NCI-H82 treated with DMSO at 0.1 percent for 48 hours (cell line): Measurements from ENCODE around the gene KLC1.
A peak's percentile ranks its signal among the peaks of the same experiment; 100 is the strongest.

Experiments used
- DNase-seq: peaks from one replicate; lab custom pipeline; 2025; ENCODE audit not compliant: unreplicated experiment; lab: John Stamatoyannopoulos, UW

KLC1 gene

DNA sequence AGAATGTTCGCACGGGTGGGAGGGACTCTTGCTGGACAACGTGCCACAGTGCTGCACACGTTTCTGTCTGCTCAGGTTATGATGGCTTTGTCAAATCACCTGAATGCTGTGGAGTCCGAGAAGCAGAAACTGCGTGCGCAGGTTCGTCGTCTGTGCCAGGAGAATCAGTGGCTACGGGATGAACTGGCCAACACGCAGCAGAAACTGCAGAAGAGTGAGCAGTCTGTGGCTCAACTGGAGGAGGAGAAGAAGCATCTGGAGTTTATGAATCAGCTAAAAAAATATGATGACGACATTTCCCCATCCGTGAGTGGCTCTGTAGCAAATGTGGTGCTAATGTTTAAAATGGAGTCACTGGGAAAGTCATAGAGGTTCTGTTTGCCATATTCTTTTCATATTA is 28.5 kb downstream of the KLC1 start:
- no peak for DNase-seq

DNA sequence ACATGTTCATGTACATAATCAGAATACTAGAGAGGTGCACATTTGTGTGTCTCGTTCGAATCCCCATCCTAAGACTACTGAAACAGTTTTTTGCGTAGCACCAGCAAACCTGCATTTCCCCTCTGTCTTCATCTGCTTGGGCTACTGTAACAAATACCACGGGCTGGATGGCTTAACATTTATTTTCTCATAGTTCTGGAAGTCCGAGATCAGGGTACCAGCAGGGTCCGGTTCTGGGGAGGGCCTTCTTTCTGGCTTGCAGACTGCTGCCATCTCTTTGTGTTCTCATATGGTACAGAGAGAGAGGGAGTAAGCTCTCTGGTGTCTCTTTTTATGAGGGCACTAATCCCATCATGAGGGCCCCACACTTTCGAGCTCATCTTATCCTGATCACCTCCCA is 30.6 kb downstream of the KLC1 start:
- DNase-seq, result no peak

DNA sequence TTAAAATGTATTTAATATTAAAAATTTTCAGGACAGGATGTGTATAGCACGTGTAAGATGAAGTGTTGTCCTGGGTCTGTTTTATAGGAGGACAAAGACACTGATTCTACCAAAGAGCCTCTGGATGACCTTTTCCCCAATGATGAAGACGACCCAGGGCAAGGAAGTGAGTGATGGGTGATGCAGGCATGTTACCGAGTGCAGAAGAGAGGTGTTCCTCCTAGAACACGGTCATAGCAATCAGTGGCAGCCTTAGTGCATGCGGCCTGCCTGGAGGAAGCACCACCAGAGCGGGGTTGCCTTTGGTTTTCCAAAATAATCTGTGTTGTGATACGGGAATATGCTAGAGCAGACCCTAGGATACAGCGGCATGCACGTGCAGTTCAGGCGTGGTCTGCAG is 33.0 kb downstream of the KLC1 start:
- no peak for DNase-seq

DNA sequence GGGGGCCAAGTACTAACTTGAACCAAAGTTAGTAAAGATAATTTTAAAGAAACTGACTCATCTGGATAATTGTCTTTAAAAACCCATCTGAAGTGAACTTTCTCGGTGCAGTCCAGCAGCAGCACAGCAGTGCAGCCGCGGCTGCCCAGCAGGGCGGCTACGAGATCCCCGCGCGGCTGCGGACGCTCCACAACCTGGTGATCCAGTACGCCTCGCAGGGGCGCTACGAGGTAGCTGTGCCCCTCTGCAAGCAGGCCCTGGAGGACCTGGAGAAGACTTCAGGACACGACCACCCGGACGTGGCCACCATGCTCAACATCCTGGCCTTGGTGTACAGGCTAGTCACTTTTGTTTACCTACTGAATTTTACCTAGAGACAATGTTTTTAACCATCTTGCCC is 33.6 kb downstream of the KLC1 start:
- no peak for DNase-seq

DNA sequence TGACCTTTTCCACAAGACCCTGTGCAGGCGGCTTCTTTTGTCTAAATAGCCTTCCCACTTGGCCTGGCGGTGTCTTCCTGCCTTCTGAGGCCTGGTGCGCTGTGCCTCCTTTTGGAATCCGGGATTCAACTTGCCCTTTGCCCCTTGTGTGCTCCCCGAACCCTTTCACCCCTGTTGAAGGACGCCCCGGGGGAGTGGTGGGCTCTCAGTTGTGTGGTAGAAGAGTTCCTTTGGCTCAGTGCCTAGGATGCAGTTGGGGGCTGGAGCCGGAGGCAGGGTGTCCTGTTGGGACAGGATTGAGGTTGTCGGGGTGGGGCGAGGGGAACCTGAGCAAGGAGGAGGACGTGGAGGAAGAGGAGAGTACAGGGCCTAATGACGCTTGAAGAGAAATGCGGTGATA is 34.5 kb downstream of the KLC1 start:
- DNase-seq, result no peak

DNA sequence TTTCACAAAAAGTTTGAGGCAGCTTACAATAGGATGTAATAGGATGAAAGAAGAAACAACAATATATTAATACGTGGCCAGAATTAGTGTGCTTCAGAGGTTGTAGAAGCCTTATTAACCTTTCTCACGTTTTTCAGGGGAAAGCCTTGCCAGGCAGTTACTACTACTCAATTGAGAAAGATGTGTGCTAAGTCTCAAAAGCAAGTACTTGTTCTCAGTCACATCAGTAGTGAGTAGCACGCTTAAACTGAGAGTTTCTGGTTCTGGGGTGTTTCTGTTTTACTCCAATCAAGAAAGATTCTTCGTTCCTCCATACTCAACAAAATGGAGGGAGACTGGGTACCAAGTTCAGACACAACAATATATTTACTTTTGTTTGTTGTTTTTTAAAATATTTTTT is 38.7 kb downstream of the KLC1 start:
- DNase-seq, result no peak

DNA sequence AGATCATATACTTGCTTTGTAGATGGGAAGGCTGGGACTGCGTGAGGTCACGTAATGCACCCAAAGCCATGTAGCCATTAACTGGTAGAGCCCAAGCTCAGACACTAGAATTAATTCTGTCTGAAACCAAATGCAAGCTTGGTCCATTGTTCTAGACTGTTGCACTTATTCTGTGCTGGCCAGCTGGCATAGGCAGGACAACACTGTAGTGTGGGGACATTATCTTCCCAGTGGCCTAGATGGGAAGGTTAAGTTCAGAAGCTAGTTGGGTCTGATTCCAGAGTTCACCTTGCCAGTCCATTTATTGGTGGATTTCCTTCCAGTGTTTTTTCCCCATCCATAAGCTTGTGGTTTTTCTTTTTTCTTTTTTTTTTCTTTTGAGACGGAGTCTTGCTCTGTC is 39.1 kb downstream of the KLC1 start:
- no peak for DNase-seq

DNA sequence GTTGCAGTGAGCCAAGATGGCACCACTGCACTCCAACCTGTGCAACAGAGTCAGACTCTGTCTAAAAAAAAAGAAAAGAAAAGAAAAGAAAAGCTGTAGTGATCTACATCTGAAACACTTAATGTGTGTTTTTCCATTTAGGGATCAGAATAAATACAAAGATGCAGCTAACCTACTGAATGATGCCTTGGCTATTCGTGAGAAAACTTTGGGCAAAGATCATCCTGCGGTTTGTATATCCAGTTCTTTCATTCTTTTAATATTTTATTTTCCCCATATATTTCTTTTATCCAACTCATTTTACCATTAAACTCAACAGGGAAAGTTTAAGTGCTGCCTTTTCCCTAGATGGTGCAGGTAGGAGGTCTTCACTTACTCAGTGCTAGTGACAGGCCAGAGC is 40.4 kb downstream of the KLC1 start:
- no peak for DNase-seq

DNA sequence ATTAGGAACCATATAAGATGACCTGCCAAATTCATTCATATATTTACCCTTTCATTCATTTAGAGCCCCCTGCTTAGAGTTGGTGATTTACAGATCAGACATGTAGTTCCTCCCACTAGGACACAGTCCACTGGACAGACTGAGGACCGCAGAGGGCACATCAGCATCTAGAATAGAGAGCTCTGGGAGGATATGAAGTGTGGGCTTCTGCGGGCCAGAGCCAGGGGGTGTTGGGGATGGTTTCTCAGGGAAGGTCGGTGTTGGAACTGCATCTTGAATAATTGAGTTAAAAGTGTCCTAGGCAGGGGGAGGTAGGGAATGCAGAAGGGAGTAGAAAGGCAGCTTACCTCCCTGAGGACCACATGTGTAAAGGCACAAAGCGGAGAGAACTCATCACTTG is 42.9 kb downstream of the KLC1 start:
- no peak for DNase-seq

DNA sequence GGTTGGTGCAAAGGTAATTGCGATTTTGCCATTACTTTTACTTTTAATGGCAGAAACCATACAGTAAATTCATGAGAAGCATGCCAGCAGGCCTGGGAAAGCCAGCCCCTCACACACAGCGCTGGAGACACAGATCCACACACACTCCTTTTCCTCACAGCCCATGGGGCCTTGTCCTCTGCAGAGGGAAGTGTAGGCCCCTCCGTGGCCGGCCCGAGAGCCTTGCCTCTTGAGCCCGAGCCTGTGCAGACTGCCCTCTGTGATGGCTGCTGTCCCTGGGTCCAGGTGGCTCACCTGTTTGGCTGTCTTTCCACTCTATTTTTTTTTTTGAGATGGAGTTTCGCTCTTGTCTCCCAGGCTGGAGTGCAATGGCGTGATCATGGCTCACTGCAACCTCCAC is 46.9 kb downstream of the KLC1 start:
- no peak for DNase-seq

DNA sequence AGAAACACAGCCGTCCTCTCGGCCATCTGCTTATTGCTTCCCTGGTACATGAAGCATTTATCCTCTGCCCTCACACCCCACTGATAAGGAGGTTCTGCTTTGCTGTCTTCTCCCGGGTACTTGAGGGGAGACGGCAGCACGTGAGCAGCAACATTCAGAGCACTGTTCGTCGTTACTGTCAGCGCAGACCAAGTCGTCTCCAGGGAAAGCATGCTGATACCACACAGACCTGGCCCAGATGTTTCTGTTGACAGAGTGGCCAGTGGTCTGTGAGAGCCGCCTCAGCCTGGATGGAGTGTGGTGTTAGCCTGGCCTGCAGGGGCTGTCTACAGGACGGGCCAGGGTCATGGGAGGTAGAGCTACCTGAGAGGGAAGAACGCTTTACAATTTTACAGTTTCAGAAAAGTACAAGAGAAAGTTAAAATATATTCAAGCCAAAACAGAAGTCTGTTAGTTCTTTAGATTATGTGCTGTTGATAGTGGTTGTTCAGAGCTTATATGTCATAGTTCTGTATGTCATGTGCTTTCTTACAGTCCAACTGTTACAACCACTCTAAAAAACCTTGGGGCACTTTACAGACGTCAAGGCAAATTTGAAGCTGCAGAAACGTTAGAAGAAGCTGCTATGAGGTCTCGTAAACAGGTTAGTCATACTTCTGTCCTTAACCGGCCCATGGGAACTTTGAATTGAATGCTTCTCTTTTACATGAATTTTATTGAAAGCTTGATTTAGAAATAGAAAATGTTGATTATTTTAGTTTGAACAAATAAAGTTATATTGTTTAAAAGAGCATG is 48.1 kb downstream of the KLC1 start:
- DNase-seq, result no peak

DNA sequence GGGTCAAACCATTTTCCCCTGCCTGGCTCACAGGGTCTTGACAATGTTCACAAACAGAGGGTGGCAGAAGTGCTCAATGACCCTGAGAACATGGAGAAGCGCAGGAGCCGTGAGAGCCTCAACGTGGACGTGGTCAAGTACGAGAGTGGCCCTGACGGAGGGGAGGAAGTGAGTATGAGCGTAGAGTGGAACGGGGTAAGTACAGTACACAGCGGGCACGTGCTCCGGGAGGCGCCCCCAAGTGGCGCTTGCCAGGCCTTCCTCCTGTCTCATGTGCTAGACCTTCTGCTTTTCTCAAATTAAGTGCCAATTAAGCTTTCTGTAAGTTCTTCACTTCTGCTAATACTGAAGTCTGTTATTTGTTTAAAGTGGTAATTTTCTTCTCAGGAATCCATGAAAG is 50.3 kb downstream of the KLC1 start:
- DNase-seq, result peak; percentile 0

DNA sequence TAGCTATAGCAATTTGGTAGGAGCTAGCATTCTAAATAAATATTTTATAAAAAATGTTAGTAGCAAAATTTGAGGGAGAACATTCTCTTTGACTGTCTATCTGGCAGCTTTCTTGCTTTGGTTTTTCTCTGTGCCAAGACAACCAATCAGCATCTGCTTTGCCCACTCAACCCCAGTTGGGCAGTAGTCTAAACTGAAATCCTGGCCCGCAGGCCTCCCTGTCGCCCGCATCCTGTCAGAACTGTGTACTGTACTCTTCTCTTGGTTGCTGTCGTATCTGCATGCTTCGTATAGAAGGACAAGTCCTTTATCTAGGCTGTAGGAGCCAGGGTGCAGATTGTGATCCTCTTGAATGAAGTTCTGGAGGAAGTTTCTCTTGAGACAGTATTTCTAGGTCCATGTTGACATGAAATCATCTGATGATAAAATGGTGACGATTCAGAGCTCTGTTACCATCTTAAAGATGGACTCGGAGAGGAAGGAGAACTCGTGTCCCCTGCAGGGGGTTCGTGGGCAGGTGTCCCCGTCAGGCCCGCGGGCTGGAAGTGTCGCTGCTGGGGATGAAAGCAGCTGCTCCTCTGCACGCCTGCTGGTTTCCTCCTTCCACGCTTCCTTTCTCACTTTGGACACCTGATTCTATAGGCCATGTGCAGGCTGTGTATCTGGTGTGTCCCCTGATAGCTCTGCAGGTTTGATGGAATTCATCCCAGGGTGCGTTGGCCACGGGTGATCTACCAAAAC is 51.6 kb downstream of the KLC1 start:
- no peak for DNase-seq

DNA sequence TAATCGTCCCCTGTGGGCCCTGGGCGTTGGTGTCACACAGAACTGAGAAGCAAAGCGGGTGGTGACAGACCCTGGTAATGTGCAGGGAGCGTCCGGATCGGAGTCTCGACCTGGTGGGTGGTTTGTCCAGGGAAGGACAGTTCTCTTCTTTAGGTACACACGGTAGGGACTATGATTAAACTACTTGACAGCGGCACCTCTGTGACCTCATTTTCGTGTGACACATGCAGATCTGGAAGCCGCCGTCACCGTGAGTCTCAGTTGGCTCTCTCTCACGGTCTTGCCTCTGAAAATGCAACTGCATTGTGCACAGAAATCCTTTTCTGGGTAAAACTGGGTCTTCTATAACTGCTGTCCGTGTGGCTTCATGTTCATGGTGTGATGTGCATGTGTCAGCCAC is 54.1 kb downstream of the KLC1 start:
- no peak for DNase-seq

DNA sequence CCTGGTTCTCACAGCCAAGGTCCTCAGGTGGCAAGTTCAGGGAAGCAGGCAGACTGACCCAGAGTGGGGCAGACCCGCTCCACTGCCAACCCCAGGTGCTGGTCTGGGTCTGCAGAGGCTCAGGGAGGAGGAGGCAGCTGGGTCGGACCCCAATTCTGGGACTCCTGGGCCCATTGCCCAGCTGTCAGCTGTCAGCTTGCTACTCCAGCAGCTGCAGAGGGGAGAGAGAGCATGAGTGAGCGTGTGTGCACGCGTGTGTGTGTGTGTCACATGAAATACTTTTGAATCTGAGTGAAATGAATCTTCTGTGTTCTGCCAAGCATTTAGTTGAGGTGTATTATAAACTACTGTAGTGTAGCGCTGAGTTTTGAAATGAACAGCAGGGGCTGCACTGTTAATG is 55.5 kb downstream of the KLC1 start:
- DNase-seq, result no peak

DNA sequence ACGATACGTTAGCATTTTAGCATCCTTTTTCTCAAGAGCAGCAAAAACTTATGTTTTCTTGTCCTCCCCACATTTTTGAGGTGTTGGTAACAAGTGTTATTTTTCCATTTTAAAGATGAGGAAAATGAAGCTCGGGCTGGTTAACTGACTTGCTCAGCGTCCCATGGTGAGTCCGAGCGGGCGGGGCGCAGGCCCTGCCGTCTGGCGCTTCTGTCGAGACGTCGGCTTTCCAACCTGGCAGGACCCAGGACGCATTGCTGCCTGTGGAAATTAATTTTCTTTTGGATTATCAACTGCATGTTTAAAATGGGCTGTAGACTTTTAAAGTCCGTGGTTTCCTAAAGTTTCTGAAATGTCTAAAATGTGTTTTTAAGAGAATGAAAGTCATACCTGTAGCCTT is 55.9 kb downstream of the KLC1 start:
- no peak for DNase-seq

DNA sequence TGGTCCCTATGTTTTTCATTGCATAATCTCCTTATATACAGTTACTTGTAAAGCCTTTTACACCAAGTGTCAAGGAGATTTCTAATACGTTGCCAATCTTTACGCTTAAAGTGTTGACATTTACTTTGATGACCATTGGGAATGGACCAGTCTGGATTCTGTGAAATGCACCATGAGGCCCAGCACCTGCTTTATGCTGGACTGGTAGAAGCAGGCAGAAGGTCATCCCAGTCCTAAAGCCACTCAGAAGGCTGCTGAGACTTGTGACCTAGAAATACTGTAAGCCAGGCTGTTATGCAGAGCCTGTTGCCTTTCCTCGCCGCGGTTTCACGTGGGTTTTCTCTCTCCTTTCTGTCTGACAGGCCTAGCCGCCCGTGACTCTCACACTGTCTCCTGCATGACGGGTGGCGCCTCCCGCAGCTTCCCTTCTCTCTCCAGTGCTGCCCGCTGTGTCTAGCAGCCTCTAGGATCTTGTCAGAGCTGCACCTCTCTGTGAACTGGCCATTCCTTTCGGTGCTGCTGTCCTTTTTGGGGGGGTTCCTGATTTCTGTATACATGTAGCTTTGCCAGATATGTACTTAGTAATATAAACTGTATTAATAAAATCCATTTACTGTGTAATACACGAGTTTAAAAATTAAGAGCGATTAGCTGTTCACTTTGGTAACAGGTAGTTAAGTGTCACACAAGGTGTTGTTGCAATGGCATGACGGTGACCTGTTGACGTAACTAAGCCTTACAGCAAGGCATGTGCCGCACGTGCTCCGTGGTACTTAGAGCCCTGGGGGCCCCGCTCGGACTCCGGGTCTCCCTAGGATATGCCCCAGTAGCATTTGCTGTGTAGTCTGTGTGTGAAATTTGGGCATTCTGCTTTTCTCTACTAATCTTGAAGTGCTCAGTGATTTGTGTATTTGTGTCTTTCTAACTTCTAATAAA is 56.5 kb downstream of the KLC1 start:
- no peak for DNase-seq

DNA sequence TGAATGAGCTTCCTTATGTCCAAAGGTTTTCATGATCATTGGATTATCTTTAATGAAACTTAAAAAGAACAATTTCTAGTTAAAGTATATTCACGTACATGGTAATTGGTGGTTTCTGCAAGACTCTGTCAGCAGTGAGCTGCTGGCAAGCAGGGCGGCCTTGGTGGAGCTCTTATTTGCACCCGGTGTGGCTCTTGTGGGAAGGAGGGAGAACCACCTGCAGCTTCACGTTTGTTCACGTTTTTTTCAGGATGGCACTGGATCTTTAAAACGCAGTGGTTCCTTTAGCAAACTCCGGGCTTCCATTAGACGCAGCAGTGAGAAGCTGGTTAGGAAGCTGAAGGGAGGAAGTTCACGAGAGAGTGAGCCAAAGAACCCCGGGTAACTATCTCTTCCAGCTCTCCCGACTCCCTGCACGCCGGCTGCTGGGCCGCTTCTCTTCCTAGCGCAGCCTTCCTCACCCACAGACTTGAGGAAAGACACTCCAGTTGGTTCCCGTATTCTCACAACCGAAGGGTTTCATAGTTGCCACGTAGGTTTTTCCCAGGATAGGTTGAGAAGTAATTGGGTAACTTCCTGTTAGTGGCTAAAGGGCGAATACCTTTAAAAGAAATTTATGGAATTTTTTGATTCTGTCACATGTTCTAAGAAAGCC is 57.9 kb downstream of the KLC1 start:
- no peak for DNase-seq

DNA sequence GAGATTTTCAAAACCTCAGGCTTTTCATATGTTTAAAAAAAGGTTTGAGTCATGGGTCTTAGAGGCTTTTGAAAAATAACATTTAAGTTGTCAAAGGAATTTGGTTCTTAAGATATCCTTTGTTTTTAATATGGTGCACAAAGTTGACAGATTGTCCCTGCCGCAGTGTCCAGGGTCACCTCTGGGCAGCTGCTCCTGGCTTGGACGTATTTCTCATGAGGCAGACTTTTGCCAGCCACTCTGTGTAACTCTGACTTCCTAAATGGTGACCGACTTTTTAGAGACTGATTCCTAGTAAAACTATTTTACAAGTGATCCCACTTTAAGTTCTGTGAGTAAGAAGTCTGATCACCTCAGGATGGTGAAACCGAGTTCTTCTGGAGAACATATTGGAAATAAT is 58.7 kb downstream of the KLC1 start:
- no peak for DNase-seq

DNA sequence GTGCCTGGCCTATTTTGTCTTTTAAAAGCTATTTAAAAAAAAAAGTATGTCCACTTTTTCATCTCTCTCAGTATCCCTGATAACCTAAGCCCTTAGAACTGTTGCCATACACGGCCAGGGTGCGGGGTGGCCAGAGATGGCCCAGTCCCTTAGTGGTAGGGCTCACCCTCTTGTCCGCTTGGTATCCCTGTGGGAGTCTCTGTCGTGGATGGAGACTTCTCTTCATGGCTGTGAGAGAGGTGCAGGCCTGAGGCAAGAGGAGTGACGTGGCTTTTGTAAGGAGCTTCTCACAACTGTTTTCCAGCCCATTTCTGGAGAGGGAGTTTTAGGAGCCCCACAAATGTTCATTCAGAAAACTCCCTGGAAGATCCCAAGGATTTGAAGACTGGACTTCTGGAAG is 59.4 kb downstream of the KLC1 start:
- no peak for DNase-seq
